ENCODE measurements around the gene TBCE. TPM values are rescaled to one million over a fixed set of nuclear protein-coding genes. Genes with fewer than 3 reads are reported as not detected.

The TBCE gene
- total RNA-seq, 4 donors from 2014 or later, result 11.2 to 18.6 (median 14.6) TPM

GRCh38 chr1:235410467-235410866 lies 43.2 kb downstream of the TBCE start:
- peaks cover 0 to 7% (median 0%) of the 10 kb centered on the region in 3 donors for H3K4me1 ChIP-seq
- H3K9me3 ChIP-seq, result no peaks in the 10 kb centered on the region
- intact Hi-C loops (cut with DNase I), result loop anchor here (10.0 kb wide), 1 partner anchor 306 kb away; no protein-coding TSS in a partner anchor
- no peaks in the 10 kb centered on the region for H3K27me3 ChIP-seq
- no peak overlapping the region for H3K27ac ChIP-seq
- H3K36me3 ChIP-seq, result peaks cover 0 to 3% (median 0%) of the 10 kb centered on the region in 3 donors
- 83 to 94% methylated on average over 3 to 4 of the region's 5 CpGs for WGBS, 2 donors
- DNase-seq, result no peak
- TF ChIP-seq POLR2A (IDR thresholded peaks at IDR 0.05), result no peak
- no peak overlapping the region for H3K4me3 ChIP-seq

- DNase-seq, result no peak
Observed at GRCh38 chr1:235411489-235412486, 44.6 kb downstream of the TBCE start.

DNA sequence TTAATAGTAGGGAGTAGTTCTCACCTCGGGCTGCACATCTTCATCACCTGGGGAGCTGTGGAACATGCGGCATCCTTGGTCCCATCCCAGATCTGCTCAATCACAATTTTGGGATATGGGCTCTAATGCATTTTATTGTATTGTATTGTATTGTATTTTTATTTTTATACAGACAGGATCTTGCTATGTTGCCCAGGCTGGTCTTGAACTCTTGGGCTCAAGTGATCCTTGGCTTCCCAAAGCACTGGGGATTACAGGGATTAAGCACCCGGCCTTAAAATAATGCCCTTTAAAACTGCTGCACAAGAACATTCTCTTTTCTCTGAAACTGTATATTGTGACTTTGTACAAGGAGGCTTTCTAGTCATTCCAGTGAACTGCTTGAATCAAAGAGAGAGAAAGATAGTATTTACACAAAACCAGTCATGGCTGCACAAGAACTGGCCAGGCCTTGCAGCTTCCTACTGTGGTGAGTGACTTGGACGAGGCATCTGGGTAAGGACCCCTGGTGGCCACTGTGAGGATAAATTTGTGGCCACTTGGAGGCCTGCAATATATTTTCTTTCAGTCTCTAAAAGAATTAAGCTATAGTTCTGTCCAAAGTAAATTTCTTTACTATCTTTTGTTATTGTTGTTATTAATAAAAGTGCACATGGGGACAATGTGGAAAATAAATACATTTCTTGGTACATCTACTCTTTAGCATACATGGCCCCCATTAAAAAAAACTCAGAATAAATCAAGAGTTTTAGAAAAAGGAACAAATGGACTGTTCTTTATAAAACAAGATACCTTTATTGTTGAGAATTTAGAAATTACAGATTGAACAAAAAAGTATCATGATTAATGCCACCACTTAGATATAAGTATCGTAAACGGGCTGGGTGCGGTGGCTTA lies 48.0 kb downstream of the TBCE start:
- no peak overlapping the region for H3K27ac ChIP-seq
- DNase-seq, result no peak
- no peaks in the 10 kb centered on the region for H3K9me3 ChIP-seq
- TF ChIP-seq POLR2A (IDR thresholded peaks at IDR 0.05), result no peak
- peak; percentile 67 to 82 (median 77) for TF ChIP-seq CTCF (IDR thresholded peaks at IDR 0.05)
- no peaks in the 10 kb centered on the region for H3K27me3 ChIP-seq
- no peak overlapping the region for H3K4me3 ChIP-seq
- intact Hi-C loops (cut with DNase I), result loop anchor here (5.0 to 10.0 kb wide), 2 partner anchors 163 to 310 kb away; no protein-coding TSS in a partner anchor
- peaks cover 0 to 15% (median 0%) of the 10 kb centered on the region in 3 donors for H3K4me1 ChIP-seq
- peaks cover 0 to 15% (median 0%) of the 10 kb centered on the region in 3 donors for H3K36me3 ChIP-seq
- WGBS, 2 donors, result 70 to 73% methylated on average over 7 of the region's 7 CpGs

More at GRCh38 chr1:235411489-235412486, 44.6 kb downstream of the TBCE start:
- no peaks in the 10 kb centered on the region for H3K9me3 ChIP-seq
- intact Hi-C loops (cut with DNase I), result loop anchor here (10.0 kb wide), 1 partner anchor 307 kb away; no protein-coding TSS in a partner anchor
- no peaks in the 10 kb centered on the region for H3K27me3 ChIP-seq
- no peak overlapping the region for H3K4me3 ChIP-seq
- H3K27ac ChIP-seq, result no peak overlapping the region
- 62 to 84% methylated on average over 2 to 3 of the region's 5 CpGs for WGBS, 2 donors
- H3K4me1 ChIP-seq, result peaks cover 0 to 11% (median 0%) of the 10 kb centered on the region in 3 donors
- no peak for TF ChIP-seq POLR2A (IDR thresholded peaks at IDR 0.05)
- TF ChIP-seq CTCF (IDR thresholded peaks at IDR 0.05), result no peak
- no peaks in the 10 kb centered on the region for H3K36me3 ChIP-seq

DNA sequence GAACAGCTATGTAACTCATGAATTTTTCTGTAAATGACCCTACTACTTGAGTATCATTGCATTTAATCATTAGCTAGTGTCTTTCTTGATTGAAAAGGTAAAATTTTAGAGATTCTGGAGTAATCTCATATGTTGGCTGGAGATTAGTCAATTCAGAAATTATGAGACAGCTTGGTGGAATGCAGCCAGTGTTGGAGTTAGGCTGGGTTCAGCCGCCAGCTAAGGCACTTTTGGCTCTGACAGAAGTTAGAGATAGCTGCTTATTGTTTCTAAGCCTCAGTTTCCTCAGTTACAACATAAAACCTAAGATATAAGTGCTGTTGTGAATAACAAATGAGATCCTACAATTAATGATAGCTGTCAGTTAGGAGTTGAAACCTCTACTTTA lies 49.4 kb downstream of the TBCE start:
- WGBS, 2 donors, result 67 to 76% methylated on average over 1 of the region's 1 CpG
- H3K27me3 ChIP-seq, result no peaks in the 10 kb centered on the region
- TF ChIP-seq POLR2A (IDR thresholded peaks at IDR 0.05), result no peak
- no peak for TF ChIP-seq CTCF (IDR thresholded peaks at IDR 0.05)
- peaks cover 0 to 15% (median 0%) of the 10 kb centered on the region in 3 donors for H3K36me3 ChIP-seq
- intact Hi-C loops (cut with DNase I), result loop anchor here (5.0 to 10.0 kb wide), 2 partner anchors 164 to 312 kb away; no protein-coding TSS in a partner anchor
- no peak overlapping the region for H3K4me3 ChIP-seq
- no peak overlapping the region for H3K27ac ChIP-seq
- DNase-seq, result no peak
- peaks cover 0 to 15% (median 0%) of the 10 kb centered on the region in 3 donors for H3K4me1 ChIP-seq
- H3K9me3 ChIP-seq, result no peaks in the 10 kb centered on the region

- peaks cover 0 to 15% (median 0%) of the 10 kb centered on the region in 3 donors for H3K4me1 ChIP-seq
- no peak overlapping the region for H3K27ac ChIP-seq
- no peak overlapping the region for H3K4me3 ChIP-seq
- DNase-seq, result no peak
- 34% methylated on average over 8 of the region's 8 CpGs for WGBS, 2 donors
- no peaks in the 10 kb centered on the region for H3K9me3 ChIP-seq
- TF ChIP-seq CTCF (IDR thresholded peaks at IDR 0.05), result peak; percentile 73 to 87 (median 80)
- TF ChIP-seq POLR2A (IDR thresholded peaks at IDR 0.05), result no peak
- intact Hi-C loops (cut with DNase I), result loop anchor here (5.0 to 10.0 kb wide), 2 partner anchors 165 to 312 kb away; no protein-coding TSS in a partner anchor
- peaks cover 0 to 15% (median 0%) of the 10 kb centered on the region in 3 donors for H3K36me3 ChIP-seq
- H3K27me3 ChIP-seq, result no peaks in the 10 kb centered on the region
Observed at GRCh38 chr1:235417086-235417697, 50.0 kb downstream of the TBCE start.
